H1 (cell line): ENCODE measurements around the gene CD300LG.

ENCODE experiments used
- CHD1 ChIP-seq: IDR thresholded peaks from 2 replicates; pipeline ENCODE4 v1.6.1; 2012; ENCODE audit warnings: low read depth, low read length, improper control_type of control experiment
- CREB1 ChIP-seq: IDR thresholded peaks from 2 replicates; pipeline ENCODE4 v1.6.1; 2012; ENCODE audit warnings: inconsistent platforms
- EP300 ChIP-seq, 2 experiments: IDR thresholded peaks; 1 replicate in 1 of 2; 2 replicates in 1 of 2; pipeline ENCODE4 v1.6.1; 2011 to 2012; ENCODE audit warnings: low read depth in 2 of 2, low read length in 2 of 2, mild to moderate bottlenecking in 2 of 2, borderline replicate concordance in 1 of 2, inconsistent platforms in 1 of 2, moderate library complexity in 1 of 2
- EZH2 ChIP-seq: fragments of 200-600 bp; sonication (generic); IDR thresholded peaks from 2 replicates; pipeline ENCODE4 v1.7.1; 2012; ENCODE audit warnings: low read depth, mild to moderate bottlenecking, moderate library complexity, low read length, inconsistent platforms; ENCODE audit not compliant: severe bottlenecking
- GABPA ChIP-seq: IDR thresholded peaks from 2 replicates; pipeline ENCODE4 v1.6.1; 2011; ENCODE audit warnings: mild to moderate bottlenecking, low read length, moderate library complexity, borderline replicate concordance; ENCODE audit not compliant: insufficient read depth
- POLR2A ChIP-seq, 2 experiments: IDR thresholded peaks; 1 replicate in 1 of 2; 2 replicates in 1 of 2; pipeline ENCODE4 v1.6.1; 2011; ENCODE audit warnings: low read depth in 2 of 2, low read length in 2 of 2, mild to moderate bottlenecking in 2 of 2; ENCODE audit errors: control extremely low read depth in 1 of 2
- POLR2AphosphoS5 ChIP-seq: IDR thresholded peaks from 2 replicates; pipeline ENCODE4 v1.6.1; 2011; ENCODE audit warnings: low read depth, low read length
- RFX5 ChIP-seq: IDR thresholded peaks from 2 replicates; pipeline ENCODE4 v1.6.1; 2011; ENCODE audit warnings: low read depth, low read length, improper control_type of control experiment, borderline replicate concordance
- SIRT6 ChIP-seq: IDR thresholded peaks from one replicate; pipeline ENCODE4 v1.7.1; 2012; ENCODE audit warnings: low read length, inconsistent platforms
- SP1 ChIP-seq: IDR thresholded peaks from 2 replicates; pipeline ENCODE4 v1.6.1; 2011; ENCODE audit warnings: low read depth, low read length
- TCF12 ChIP-seq: IDR thresholded peaks from 2 replicates; pipeline ENCODE4 v1.6.1; 2011; ENCODE audit warnings: low read depth, mild to moderate bottlenecking, low read length
- ZNF274 ChIP-seq: IDR thresholded peaks from 2 replicates; pipeline ENCODE4 v1.7.0; 2012; ENCODE audit warnings: low read length, borderline replicate concordance; ENCODE audit errors: extremely low read depth
- TF ChIP-seq, protein P1 (sequence below), 3 experiments: IDR thresholded peaks; 1 replicate in 2 of 3; 2 replicates in 1 of 3; pipeline versions ENCODE4 v1.5.1 to v1.6.1; 2011; ENCODE audit warnings: low read length in 3 of 3, mild to moderate bottlenecking in 3 of 3, inconsistent platforms in 2 of 3, low read depth in 1 of 3, moderate library complexity in 1 of 3; ENCODE audit not compliant: insufficient read depth in 1 of 3; ENCODE audit errors: control extremely low read depth in 1 of 3
- TF ChIP-seq, protein P2 (sequence below): IDR thresholded peaks from 2 replicates; pipeline ENCODE4 v1.6.1; 2012; ENCODE audit warnings: inconsistent platforms

DNA sequence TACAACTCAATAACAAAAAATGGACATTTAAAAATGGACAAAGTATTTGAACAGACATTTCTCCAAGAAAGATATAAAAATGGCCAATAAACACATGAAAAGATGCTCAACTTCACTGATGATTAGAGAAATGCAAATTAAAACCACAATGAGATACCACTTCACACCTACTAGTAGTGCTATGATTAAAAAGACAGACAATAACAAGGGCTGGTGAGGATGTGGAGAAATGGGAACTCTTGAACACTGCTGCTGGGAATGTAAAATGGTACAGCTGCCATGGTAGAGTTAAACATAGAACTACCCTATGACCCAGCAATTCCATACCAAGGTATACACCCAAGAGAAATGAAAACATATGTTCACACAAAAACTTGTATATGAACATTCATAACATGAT lies 41.9 kb upstream of the CD300LG start:
- TF ChIP-seq SP1 (no peak), CREB1 (no peak), TCF12 (no peak), POLR2A (IDR thresholded peaks at IDR 0.05; ENCODE audit: control extremely low read depth in 1 of 2, low read depth in 2 of 2, low read length in 2 of 2) (no peak), GABPA (no peak), CHD1 (no peak), POLR2AphosphoS5 (no peak), ZNF274 (no peak), RFX5 (no peak), EP300 (IDR thresholded peaks at IDR 0.05; ENCODE audit: borderline replicate concordance in 1 of 2, low read depth in 2 of 2, low read length in 2 of 2) (no peak), EZH2 (no peak), SIRT6 (no peak)
- TF ChIP-seq, protein P1, sequence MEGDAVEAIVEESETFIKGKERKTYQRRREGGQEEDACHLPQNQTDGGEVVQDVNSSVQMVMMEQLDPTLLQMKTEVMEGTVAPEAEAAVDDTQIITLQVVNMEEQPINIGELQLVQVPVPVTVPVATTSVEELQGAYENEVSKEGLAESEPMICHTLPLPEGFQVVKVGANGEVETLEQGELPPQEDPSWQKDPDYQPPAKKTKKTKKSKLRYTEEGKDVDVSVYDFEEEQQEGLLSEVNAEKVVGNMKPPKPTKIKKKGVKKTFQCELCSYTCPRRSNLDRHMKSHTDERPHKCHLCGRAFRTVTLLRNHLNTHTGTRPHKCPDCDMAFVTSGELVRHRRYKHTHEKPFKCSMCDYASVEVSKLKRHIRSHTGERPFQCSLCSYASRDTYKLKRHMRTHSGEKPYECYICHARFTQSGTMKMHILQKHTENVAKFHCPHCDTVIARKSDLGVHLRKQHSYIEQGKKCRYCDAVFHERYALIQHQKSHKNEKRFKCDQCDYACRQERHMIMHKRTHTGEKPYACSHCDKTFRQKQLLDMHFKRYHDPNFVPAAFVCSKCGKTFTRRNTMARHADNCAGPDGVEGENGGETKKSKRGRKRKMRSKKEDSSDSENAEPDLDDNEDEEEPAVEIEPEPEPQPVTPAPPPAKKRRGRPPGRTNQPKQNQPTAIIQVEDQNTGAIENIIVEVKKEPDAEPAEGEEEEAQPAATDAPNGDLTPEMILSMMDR (IDR thresholded peaks at IDR 0.05; ENCODE audit: control extremely low read depth in 1 of 3, insufficient read depth in 1 of 3, low read depth in 1 of 3, low read length in 3 of 3): no peak
- TF ChIP-seq, protein P2, sequence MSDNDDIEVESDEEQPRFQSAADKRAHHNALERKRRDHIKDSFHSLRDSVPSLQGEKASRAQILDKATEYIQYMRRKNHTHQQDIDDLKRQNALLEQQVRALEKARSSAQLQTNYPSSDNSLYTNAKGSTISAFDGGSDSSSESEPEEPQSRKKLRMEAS: no peak
